ENCODE results near the gene PELI2.

The PELI2 gene

DNA sequence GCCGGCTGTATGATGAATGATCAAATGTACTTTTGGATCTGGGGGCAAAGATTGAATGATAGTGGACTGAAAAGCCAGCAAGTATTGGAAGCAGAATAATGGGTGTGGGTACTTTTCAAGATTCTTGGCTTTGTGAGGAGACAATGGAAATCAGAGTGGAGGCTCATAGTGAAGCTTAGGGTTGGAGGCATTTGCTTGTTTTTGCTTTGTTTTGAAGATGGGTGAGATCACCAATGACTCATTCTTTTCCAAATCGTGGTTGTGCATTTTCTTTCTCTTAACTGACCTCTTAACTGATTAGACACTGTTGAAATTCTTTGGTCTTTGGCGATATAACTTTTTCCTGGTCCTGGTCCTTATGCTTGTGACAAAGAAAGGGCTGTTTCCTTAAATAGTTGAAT is 54.4 kb downstream of the PELI2 start:
- no peak for DNase-seq (ENCODE audit: low read depth, low spot score)

GRCh38 chr14:56173365-56173922 is 55.2 kb downstream of the PELI2 start:
- DNase-seq (ENCODE audit: low read depth, low spot score) = no peak

DNA sequence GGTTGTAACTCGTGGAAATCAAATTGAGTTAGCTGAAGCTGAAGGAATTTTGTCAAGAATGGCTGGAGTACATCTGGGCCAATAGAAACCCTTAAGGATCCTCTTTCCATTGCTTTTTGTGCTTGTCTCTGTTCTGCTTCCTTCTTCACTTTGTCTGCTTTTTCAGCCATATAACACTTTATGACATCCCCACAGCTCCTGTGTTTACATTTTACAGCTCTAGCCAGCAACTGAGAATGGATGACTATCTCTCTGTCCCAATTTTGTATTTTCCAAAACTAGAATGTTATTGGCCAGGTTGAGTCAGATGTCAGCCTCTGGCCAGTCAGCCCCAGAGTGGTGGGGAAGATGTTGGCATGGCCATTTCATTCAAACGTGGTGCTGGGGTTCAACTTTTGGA is 57.6 kb downstream of the PELI2 start:
- DNase-seq (ENCODE audit: low read depth, low spot score) = no peak

DNA sequence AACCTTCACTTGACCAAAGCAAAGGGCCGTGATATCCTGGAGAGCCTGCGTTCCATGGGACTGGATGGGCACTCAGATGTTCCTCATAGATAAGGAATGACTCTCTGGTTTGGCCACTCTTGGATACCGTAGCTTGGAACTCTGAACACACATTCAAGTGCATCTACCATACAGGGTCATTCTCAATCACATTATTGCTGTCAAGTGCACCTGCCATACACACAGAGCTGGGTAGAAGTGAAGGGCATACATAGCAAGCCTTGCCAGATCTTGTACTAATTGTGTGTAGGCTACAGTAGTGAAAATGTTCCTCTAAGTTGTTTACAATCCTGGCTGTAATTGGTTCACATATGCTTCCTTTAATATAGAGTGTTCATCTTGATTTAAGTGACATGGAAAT is 58.3 kb downstream of the PELI2 start:
- no peak for DNase-seq (ENCODE audit: low read depth, low spot score)

DNA sequence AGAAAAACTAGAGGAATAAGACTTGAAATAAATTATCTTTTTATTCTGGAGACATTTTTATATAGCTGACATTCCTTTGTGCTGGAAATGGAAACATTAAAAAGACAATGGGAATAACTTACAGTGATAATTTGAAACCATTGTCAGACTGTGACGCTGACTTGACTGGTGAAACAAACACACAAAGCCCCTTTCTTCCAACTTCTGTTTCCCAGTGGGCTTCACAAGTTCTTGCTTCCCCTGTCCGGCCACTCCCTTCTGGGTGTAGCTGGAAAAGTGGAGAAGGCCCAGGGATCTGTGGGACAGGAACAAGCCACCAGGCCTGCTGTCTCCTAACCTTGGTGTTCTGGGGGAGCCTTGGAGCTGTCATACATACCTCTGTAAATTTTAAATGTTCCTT is 58.8 kb downstream of the PELI2 start:
- DNase-seq (ENCODE audit: low read depth, low spot score) = no peak

DNA sequence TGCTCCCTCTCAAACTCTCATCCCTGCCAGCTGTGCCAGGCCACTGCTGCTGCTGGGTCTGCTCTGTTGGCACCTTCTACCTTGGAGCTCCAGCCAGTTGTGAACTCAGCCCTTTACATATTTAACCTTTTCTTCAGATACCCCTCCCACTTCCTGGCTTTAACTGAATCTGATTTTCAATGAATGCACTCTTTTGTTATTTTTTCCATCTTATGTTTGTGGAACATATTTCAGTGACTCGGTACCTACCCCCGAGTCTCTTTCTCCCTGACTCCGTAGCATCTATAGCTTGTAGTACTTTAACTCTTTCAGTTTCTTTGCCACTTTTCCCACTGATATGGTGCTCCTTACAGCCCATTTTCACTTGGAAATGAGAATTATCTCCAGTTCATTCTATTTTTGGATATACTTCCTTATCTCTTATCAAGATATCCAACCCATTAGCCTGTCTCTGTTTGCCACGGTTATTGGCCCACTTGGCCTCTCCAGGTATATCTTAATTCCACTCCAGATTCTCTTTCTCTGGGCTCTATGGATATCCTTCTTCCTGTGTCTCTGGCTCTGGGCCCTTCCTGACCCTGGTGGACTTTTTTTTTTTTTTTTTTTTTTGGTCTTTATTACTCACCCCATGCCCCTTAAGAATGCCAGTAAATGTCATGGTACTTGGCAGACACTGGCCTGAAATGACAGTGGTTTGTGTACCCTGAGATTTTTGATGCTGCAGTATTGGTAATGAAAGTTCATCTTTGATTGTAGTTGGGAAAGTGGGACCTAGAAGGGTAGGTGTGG is 62.7 kb downstream of the PELI2 start:
- no peak for DNase-seq (ENCODE audit: low read depth, low spot score)

GRCh38 chr14:56181681-56182085 is 63.5 kb downstream of the PELI2 start:
- DNase-seq (ENCODE audit: low read depth, low spot score) = no peak

DNA sequence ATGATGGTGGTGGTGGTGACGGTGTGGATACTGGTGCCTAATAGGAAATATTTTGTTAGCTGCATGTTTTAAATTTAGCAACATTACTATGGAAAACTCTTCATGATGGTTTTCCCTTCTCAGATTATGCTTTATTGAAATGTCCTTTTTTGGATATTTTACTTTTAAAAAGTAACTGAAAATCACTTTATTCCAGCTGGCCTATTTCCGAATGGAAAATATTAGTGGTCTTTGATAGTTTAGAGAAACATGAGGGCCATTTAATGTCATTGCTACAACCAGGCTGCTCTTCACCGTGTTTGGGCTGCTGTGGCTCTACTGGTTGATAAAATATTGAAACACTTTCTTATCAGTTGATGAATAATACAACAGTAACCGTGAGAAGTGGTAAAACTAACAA is 64.2 kb downstream of the PELI2 start:
- no peak for DNase-seq (ENCODE audit: low read depth, low spot score)

GRCh38 chr14:56183631-56184157 is 65.5 kb downstream of the PELI2 start:
- DNase-seq (ENCODE audit: low read depth, low spot score) = no peak

DNA sequence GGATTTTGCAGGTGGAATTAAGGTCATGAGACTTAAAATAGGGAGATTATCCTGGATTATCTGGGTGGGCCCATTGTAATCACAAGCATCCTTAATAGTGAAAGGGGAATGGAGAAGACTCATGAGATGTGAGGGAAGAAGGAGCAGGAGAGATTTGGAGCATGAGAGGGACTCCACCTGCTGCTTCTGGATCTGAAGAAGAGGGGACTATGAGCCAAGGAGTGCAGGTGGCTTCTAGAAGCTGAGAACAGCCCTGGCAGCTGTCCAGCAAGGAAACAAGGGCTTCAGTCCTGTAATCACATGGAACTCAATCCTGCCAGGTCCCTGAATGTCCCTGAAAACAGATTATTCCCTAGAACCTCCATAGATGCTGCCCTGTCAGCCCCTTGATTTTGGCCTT is 67.8 kb downstream of the PELI2 start:
- DNase-seq (ENCODE audit: low read depth, low spot score) = no peak

GRCh38 chr14:56187736-56188135 is 69.5 kb downstream of the PELI2 start:
- DNase-seq (ENCODE audit: low read depth, low spot score) = no peak

DNA sequence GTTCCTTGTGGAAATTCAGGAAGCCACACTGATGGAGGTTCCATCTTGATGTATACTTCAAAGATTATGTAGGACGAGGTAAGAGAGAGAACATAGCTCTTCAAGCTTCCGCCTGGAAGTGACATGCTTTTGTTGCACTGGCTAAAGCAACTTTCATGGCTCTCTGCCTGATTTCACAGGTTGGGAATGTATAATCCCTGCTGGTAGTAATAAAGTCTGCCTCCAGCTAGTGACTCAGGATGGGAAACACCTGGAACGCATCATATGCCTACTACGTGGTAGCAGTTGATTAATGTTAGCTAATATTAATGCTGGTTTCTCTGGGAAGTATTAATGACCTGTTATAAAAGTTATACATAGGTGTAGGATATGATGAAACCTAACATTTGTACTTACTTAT is 71.1 kb downstream of the PELI2 start:
- no peak for DNase-seq (ENCODE audit: low read depth, low spot score)

GRCh38 chr14:56193347-56193746 is 75.1 kb downstream of the PELI2 start:
- DNase-seq (ENCODE audit: low read depth, low spot score) = no peak

GRCh38 chr14:56194042-56194441 is 75.8 kb downstream of the PELI2 start:
- DNase-seq (ENCODE audit: low read depth, low spot score) = no peak

GRCh38 chr14:56195223-56195622 is 77.0 kb downstream of the PELI2 start:
- no peak for DNase-seq (ENCODE audit: low read depth, low spot score)

DNA sequence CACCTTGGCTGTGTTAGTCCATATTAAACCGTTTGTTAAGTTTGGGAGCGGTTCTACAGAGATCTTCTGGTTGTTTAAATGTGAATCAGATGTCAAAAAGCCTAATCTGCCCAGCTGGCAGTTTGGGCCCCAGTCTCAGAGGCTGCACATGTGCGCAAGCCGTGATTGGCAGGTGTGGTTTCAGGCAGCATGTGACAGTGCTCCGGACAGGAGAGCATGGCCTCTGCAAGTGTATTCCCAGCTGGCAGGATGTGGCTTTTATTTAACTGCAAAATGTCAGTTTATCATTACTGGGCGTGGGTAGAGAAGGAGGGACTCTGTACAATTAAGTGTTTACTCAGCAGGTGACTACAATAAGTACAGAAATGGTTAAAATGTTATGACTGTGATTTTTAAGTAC is 77.5 kb downstream of the PELI2 start:
- no peak for DNase-seq (ENCODE audit: low read depth, low spot score)

- DNase-seq (ENCODE audit: low read depth, low spot score) = no peak
Measured at GRCh38 chr14:56196274-56196673, 78.1 kb downstream of the PELI2 start.

- DNase-seq (ENCODE audit: low read depth, low spot score) = no peak
Measured at GRCh38 chr14:56197150-56197549, 78.9 kb downstream of the PELI2 start.

- no peak for DNase-seq (ENCODE audit: low read depth, low spot score)
Measured at GRCh38 chr14:56198438-56198837, 80.2 kb downstream of the PELI2 start.

DNA sequence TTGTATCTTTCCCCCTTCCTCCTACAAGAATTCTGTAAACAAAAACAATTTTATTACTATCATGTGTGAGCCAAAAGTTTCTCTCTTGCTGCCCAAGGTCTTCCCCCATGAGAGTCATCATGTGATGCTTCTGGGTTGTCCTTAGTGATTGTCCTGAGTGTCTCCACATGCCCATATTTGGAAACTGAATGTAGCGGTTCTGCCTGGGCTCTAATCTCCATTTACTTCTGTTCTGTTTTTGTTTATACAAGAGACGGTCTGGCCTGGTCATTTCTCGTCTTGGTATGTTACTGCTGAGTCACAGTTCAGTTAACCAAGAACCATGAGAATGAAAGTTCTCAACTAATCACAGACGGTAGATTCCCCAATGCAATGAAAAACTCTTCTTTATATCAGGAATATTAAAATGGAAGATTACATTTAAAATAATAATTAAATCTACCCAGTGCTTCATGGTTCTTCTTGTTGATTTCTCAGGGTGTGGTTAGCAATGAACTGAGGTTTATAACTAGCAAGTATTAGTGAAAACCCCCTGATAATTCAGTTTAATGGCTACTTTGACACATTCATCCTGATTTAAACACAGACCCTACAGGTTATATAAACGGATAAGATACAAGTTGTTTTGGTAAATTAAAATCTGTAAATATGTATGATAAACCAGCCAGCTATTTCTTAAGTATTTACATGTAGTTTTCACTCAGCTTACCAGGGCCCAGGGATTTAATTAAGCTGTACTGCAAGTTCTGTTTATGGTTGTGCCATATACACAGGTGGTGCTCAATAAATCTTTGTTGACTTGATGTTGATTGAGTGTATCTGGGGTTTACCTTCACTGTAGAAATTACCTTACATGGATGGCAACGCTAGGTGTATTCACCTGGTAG is 81.1 kb downstream of the PELI2 start:
- DNase-seq (ENCODE audit: low read depth, low spot score) = no peak

DNA sequence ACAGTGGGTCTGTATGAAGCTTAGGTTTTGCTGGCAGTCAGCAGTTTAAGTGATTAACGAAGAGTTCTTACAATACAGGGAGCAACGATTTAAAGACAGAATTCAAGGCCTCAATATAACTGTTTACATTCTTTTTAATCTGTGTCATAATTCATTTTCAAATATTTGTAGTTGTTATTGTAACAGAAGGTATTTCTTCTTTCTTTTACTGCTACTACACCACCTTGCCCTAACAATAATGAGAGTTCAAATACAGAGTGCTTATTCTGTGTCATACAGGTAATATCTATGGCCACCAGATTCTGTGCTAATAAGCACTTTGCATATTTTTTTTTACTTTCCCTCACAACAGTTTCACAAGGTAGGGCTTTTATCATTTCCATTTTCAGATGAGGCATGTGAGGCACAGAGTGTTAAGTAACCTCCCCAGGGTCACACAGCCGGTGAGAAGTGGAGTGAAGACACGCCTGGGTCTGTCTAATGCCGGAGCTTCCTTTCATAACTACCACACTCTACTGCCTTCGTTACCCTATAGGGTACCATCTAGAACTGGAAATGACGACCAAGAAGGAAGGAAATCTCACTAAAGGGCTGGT is 81.9 kb downstream of the PELI2 start:
- DNase-seq (ENCODE audit: low read depth, low spot score) = no peak

DNA sequence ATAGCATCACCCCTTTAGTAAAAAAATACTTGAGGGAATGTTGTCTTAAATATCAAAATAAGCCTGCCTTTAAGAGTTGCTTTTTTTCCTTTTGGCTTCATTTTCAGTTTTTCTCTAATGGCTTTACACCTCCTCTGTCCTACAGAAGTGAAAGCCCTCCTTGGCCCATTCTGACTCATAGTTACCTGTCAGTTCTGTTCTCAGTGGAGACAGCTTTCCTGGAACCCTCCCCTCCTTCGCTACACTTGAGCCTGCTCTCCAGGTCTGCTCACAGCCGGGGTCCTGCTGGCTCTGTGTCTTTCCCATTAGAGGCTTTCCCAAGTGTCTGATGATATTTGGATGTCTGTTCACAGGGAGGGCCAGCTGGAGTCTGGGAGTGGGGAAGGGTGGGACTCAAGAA is 84.0 kb downstream of the PELI2 start:
- DNase-seq (ENCODE audit: low read depth, low spot score) = no peak

Data from iPS DF 19.7 (cell line).